Measurements from ENCODE around the gene DDX19B. TPM values are rescaled to one million over a fixed set of nuclear protein-coding genes. Genes with fewer than 3 reads are reported as not detected.
"Not testable (repeated sequence)": the region's sequence is repeated elsewhere in the genome, so short reads cannot be mapped to it uniquely, and the experiment has no call there.

Gene DDX19B
- total RNA-seq, 6 experiments from 2014 or later, result 20.8 to 30.9 (median 26.7) TPM

- H3K4me3 Mint-ChIP-seq, result no peak overlapping the region
- no peaks in the 10 kb centered on the region for H3K9me3 Mint-ChIP-seq
- no peaks in the 10 kb centered on the region for H3K4me1 Mint-ChIP-seq (ENCODE audit: low read depth)
- H3K27ac Mint-ChIP-seq, result no peak overlapping the region
- no peak for TF ChIP-seq CTCF (IDR thresholded peaks at IDR 0.05)
- H3K27me3 Mint-ChIP-seq (ENCODE audit: insufficient read depth), result no peaks in the 10 kb centered on the region
- peaks cover 28% of the 10 kb centered on the region for H3K36me3 Mint-ChIP-seq (ENCODE audit: low read depth)
- no peak for DNase-seq
Measured at GRCh38 chr16:70258065-70258464, 40.9 kb upstream of the DDX19B start.

GRCh38 chr16:70258946-70259345 lies 40.0 kb upstream of the DDX19B start:
- no peak for DNase-seq
- Mint-ChIP-seq H3K36me3 (ENCODE audit: low read depth) (peaks cover 24% of the 10 kb centered on the region), H3K4me3 (no peak overlapping the region), H3K27me3 (ENCODE audit: insufficient read depth) (no peaks in the 10 kb centered on the region), H3K4me1 (ENCODE audit: low read depth) (no peaks in the 10 kb centered on the region), H3K27ac (no peak overlapping the region), H3K9me3 (no peaks in the 10 kb centered on the region)
- TF ChIP-seq CTCF (IDR thresholded peaks at IDR 0.05), result no peak

GRCh38 chr16:70259903-70260302 lies 39.1 kb upstream of the DDX19B start:
- H3K4me3 Mint-ChIP-seq; H3K9me3 Mint-ChIP-seq; DNase-seq; H3K27ac Mint-ChIP-seq; H3K27me3 Mint-ChIP-seq (ENCODE audit: insufficient read depth); H3K4me1 Mint-ChIP-seq (ENCODE audit: low read depth): not testable (repeated sequence)
- H3K36me3 Mint-ChIP-seq (ENCODE audit: low read depth), result peaks cover 24% of the 10 kb centered on the region

GRCh38 chr16:70267516-70267915 lies 31.5 kb upstream of the DDX19B start:
- TF ChIP-seq CTCF (IDR thresholded peaks at IDR 0.05), result peak; percentile 84
- Mint-ChIP-seq H3K4me1 (ENCODE audit: low read depth) (no peaks in the 10 kb centered on the region), H3K9me3 (no peaks in the 10 kb centered on the region), H3K4me3 (no peak overlapping the region), H3K36me3 (ENCODE audit: low read depth) (peaks cover 32% of the 10 kb centered on the region), H3K27me3 (ENCODE audit: insufficient read depth) (no peaks in the 10 kb centered on the region), H3K27ac (no peak overlapping the region)
- peak; percentile 43 for DNase-seq

GRCh38 chr16:70267922-70268321 lies 31.1 kb upstream of the DDX19B start:
- peaks cover 34% of the 10 kb centered on the region for H3K36me3 Mint-ChIP-seq (ENCODE audit: low read depth)
- H3K27ac Mint-ChIP-seq; H3K9me3 Mint-ChIP-seq; H3K4me3 Mint-ChIP-seq; DNase-seq; H3K4me1 Mint-ChIP-seq (ENCODE audit: low read depth); H3K27me3 Mint-ChIP-seq (ENCODE audit: insufficient read depth): not testable (repeated sequence)

- TF ChIP-seq CTCF (IDR thresholded peaks at IDR 0.05), result no peak
- no peaks in the 10 kb centered on the region for H3K9me3 Mint-ChIP-seq
- no peak overlapping the region for H3K27ac Mint-ChIP-seq
Measured at GRCh38 chr16:70269471-70269870, 29.5 kb upstream of the DDX19B start.

GRCh38 chr16:70270176-70270575 lies 28.8 kb upstream of the DDX19B start:
- no peaks in the 10 kb centered on the region for H3K4me1 Mint-ChIP-seq (ENCODE audit: low read depth)
- H3K36me3 Mint-ChIP-seq (ENCODE audit: low read depth), result peaks cover 36% of the 10 kb centered on the region
- TF ChIP-seq CTCF (IDR thresholded peaks at IDR 0.05), result no peak
- no peaks in the 10 kb centered on the region for H3K9me3 Mint-ChIP-seq
- no peak for DNase-seq
- no peaks in the 10 kb centered on the region for H3K27me3 Mint-ChIP-seq (ENCODE audit: insufficient read depth)
- H3K4me3 Mint-ChIP-seq, result no peak overlapping the region
- no peak overlapping the region for H3K27ac Mint-ChIP-seq

More at GRCh38 chr16:70269471-70269870, 29.5 kb upstream of the DDX19B start:
- Mint-ChIP-seq H3K4me1 (ENCODE audit: low read depth) (no peaks in the 10 kb centered on the region), H3K27me3 (ENCODE audit: insufficient read depth) (no peaks in the 10 kb centered on the region), H3K36me3 (ENCODE audit: low read depth) (peaks cover 38% of the 10 kb centered on the region), H3K4me3 (no peak overlapping the region)
- no peak for DNase-seq

All from HFFc6 (cell line).